GM19023 (cell line): Measurements from ENCODE around the gene TLNRD1.

ENCODE experiments used
- ATAC-seq: cut with Tn5 transposase; IDR thresholded peaks from one replicate; pipeline ENCODE4 v1.9.1; 2021; ENCODE audit warnings: mild to moderate bottlenecking, moderate library complexity; ENCODE audit not compliant: unreplicated experiment

TLNRD1 gene

GRCh38 chr15:80976851-80977250 lies 23.9 kb upstream of the TLNRD1 start:
- no peak for ATAC-seq

GRCh38 chr15:80977627-80978036 lies 23.1 kb upstream of the TLNRD1 start:
- no peak for ATAC-seq

- no peak for ATAC-seq
Observed at GRCh38 chr15:80978685-80979329, 21.9 kb upstream of the TLNRD1 start.

GRCh38 chr15:80979538-80980200 lies 21.1 kb upstream of the TLNRD1 start:
- ATAC-seq, result no peak

GRCh38 chr15:80982205-80982604 lies 18.5 kb upstream of the TLNRD1 start:
- ATAC-seq, result no peak

GRCh38 chr15:80982839-80983238 lies 17.9 kb upstream of the TLNRD1 start:
- ATAC-seq, result no peak

- no peak for ATAC-seq
Observed at GRCh38 chr15:80984856-80985255, 15.9 kb upstream of the TLNRD1 start.

- no peak for ATAC-seq
Observed at GRCh38 chr15:80985981-80986380, 14.7 kb upstream of the TLNRD1 start.

GRCh38 chr15:80986487-80986886 lies 14.2 kb upstream of the TLNRD1 start:
- no peak for ATAC-seq

GRCh38 chr15:80988148-80988796 lies 12.5 kb upstream of the TLNRD1 start:
- no peak for ATAC-seq

GRCh38 chr15:80989081-80989517 lies 11.6 kb upstream of the TLNRD1 start:
- peak; percentile 7 for ATAC-seq

GRCh38 chr15:80989518-80990478 lies 10.9 kb upstream of the TLNRD1 start, which contains the start of gene MESD:
TSS of gene MESD (minus strand) at chr15:80989819. CDS start at chr15:80989791, 28 bp downstream.
- ATAC-seq, result peak; percentile 96

GRCh38 chr15:80990955-80991354 lies 9.8 kb upstream of the TLNRD1 start:
- no peak for ATAC-seq

- ATAC-seq, result no peak
Observed at GRCh38 chr15:80991421-80991820, 9.3 kb upstream of the TLNRD1 start.

- ATAC-seq, result no peak
Observed at GRCh38 chr15:80992006-80992405, 8.7 kb upstream of the TLNRD1 start.

GRCh38 chr15:80992441-80992840 lies 8.3 kb upstream of the TLNRD1 start:
- no peak for ATAC-seq

GRCh38 chr15:80996247-80996646 lies 4.5 kb upstream of the TLNRD1 start:
- no peak for ATAC-seq

- ATAC-seq, result no peak
Observed at GRCh38 chr15:80997692-80998091, 3.0 kb upstream of the TLNRD1 start.

GRCh38 chr15:80998251-80998650 lies 2.5 kb upstream of the TLNRD1 start:
- no peak for ATAC-seq

GRCh38 chr15:80999623-81000036 lies 1.1 kb upstream of the TLNRD1 start:
- ATAC-seq, result no peak

- no peak for ATAC-seq
Observed at GRCh38 chr15:81000144-81000623, 539 bp upstream of the TLNRD1 start.
